WERI-Rb-1 (cell line): ENCODE data around the gene ALG6.

Experiments used
- DNase-seq: peaks from one replicate; pipeline ENCODE4 v3.0.0-alpha.2; 2020
- H3K27ac ChIP-seq: fragments of 250-450 bp; sonication (Bioruptor Pico); 2 replicates; pipeline ENCODE4 v1.5.1; 2020; ENCODE audit warnings: mild to moderate bottlenecking, moderate library complexity
- H3K27me3 ChIP-seq: fragments of 250-450 bp; sonication (Bioruptor Pico); 2 replicates; pipeline ENCODE4 v1.5.1; 2021; ENCODE audit warnings: mild to moderate bottlenecking, low read depth, moderate library complexity; ENCODE audit not compliant: insufficient read depth, severe bottlenecking
- H3K36me3 ChIP-seq: fragments of 250-450 bp; sonication (Bioruptor Pico); 2 replicates; pipeline ENCODE4 v1.5.1; 2020; ENCODE audit warnings: mild to moderate bottlenecking, moderate library complexity
- H3K4me3 ChIP-seq: 2 replicates; pipeline ENCODE4 v1.5.1; 2011; ENCODE audit warnings: low read depth, mild to moderate bottlenecking, control low read depth, low read length
- H3K9me3 ChIP-seq: fragments of 250-450 bp; sonication (Bioruptor Pico); 2 replicates; pipeline ENCODE4 v1.5.1; 2021; ENCODE audit warnings: mild to moderate bottlenecking, moderate library complexity; ENCODE audit not compliant: severe bottlenecking
- TF ChIP-seq, protein P1 (sequence below): IDR thresholded peaks from 2 replicates; pipeline ENCODE4 v1.5.1; 2011; ENCODE audit warnings: low read depth, mild to moderate bottlenecking, control low read depth, inconsistent platforms, low read length

Gene ALG6

DNA sequence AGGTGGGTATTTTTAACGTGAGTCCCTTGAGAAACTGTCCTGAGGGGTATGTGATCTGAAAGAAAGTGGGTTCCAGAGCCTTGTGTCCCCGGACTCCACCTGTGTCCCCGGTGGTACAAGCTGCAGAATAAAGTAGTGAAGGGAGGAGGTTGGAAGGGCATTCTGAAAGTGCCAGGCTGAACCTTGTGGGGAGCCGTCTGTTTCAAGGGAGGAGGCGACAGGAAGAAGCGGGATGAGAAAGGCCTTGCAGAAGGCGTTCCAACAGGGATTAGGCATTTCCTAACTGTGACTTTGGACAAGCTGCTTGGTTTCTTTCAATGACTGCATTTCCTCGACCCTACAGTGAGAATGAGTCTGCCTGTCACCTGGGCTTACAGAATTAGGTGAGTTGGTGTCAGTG lies 39.3 kb upstream of the ALG6 start:
- Histone ChIP-seq H3K9me3 (no peaks in the 10 kb centered on the region), H3K36me3 (no peaks in the 10 kb centered on the region), H3K27ac (no peak overlapping the region), H3K27me3 (peaks cover 42% of the 10 kb centered on the region), H3K4me3 (no peak overlapping the region)
- TF ChIP-seq, protein P1, sequence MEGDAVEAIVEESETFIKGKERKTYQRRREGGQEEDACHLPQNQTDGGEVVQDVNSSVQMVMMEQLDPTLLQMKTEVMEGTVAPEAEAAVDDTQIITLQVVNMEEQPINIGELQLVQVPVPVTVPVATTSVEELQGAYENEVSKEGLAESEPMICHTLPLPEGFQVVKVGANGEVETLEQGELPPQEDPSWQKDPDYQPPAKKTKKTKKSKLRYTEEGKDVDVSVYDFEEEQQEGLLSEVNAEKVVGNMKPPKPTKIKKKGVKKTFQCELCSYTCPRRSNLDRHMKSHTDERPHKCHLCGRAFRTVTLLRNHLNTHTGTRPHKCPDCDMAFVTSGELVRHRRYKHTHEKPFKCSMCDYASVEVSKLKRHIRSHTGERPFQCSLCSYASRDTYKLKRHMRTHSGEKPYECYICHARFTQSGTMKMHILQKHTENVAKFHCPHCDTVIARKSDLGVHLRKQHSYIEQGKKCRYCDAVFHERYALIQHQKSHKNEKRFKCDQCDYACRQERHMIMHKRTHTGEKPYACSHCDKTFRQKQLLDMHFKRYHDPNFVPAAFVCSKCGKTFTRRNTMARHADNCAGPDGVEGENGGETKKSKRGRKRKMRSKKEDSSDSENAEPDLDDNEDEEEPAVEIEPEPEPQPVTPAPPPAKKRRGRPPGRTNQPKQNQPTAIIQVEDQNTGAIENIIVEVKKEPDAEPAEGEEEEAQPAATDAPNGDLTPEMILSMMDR: no peak
- DNase-seq: no peak

DNA sequence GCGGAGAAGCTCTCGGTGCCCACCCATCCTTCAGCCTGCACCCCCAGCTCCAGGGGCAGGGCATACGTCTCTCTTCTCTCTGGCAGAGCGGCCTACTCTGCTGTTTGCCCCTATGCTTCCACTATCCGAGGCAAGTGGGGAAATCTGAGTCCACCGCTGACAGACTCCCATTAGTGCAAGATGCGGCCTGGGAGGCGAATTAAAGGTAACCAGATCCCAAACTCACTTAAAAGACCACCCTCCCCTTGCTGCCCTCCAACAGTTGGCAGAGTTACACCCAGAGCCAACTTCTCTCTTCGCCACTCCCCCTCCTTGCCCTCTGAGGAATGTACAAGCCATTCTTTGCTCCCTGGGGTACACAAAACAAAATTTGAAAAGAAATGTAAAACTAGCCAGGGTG lies 38.6 kb upstream of the ALG6 start:
- Histone ChIP-seq H3K27ac (no peak overlapping the region), H3K36me3 (no peaks in the 10 kb centered on the region), H3K9me3 (no peaks in the 10 kb centered on the region), H3K27me3 (peaks cover 39% of the 10 kb centered on the region), H3K4me3 (no peak overlapping the region)
- TF ChIP-seq, protein P1: no peak
- DNase-seq: no peak

DNA sequence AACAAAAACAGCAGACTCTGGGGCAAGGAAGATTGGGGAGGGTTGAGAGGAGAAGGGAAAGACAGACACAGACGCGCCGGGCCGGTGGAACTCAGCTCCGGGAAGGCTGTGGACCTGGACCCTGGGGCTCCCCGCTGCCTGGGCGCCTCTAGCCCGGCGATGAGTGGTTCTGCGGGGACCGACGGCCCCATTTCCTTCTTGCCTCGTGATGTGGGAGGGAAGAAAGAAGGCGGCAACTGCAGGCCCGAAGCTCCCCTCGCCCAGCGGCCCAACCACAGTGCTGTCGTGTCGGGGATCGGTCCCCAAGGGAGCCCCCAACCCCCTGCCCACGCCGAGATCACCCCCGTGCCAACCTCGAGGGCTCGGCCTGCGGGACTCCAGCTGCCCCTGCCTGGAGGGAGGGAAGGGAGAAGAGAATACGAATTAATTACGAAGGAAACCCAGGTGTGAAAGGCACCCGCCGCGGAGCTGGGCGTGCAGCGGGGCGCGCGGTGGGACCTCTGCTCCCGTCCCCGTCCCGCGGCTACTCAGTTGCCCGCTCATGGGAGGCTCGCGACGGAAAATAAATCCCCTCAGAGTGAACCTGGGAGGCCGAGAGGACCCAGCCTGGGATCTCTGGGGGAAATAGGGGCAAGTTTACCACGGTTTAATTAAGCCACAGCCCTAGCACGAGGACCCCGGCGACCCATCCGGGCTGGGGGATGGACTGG lies 37.7 kb upstream of the ALG6 start:
- Histone ChIP-seq H3K27ac (no peak overlapping the region), H3K36me3 (no peaks in the 10 kb centered on the region), H3K4me3 (no peak overlapping the region), H3K9me3 (no peaks in the 10 kb centered on the region), H3K27me3 (peaks cover 30% of the 10 kb centered on the region)
- TF ChIP-seq, protein P1: no peak
- DNase-seq: no peak

DNA sequence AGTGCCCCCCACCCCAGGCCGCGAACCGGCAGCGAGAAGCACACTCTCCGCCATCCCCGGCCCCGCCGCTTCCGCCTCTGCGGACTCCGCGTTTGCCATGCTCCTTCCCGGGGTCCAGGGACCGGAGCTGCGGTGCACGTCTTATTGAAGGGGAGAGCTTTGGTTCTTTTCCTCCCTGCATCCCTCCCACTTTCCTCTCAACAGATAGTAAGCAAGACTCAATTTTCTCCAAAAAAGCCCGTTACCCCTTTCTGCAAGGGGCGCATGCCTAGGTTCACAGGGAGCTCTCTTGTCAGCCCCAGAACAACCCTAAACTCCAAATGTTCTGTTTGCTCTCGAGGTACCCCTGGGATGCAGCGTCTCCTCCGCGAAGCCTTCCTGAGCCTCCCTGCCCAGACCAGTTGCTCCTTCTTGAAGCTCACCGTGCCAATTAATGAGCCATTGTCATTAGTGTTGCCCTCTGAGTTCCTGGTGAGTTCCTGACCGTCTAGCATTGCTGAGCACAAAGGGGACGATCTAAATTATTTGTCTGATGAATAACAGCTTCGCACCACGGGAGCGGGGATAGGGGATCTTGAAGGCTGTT lies 37.0 kb upstream of the ALG6 start:
- no peaks in the 10 kb centered on the region for H3K9me3 ChIP-seq
- no peak for DNase-seq
- no peak overlapping the region for H3K4me3 ChIP-seq
- peaks cover 24% of the 10 kb centered on the region for H3K27me3 ChIP-seq
- TF ChIP-seq, protein P1: no peak
- H3K36me3 ChIP-seq: no peaks in the 10 kb centered on the region
- H3K27ac ChIP-seq: no peak overlapping the region

DNA sequence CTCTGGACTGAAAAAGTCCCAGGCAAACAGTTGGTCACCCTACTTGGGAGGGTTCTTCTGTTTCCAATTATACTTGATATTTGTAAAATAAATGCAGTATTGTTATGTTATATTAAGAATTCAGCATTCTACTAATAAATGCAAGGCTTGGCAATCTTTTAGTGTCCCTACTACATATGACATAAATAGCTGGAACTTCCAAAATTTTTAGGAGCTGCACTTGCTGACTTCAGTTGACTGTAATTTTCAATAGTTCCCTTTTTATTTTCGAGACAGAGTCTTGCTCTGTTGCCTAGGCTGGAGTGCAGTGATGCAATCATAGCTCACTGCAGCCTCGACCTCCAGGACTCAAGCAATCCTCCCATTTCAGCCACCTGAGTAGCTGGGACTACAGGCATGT lies 25.0 kb upstream of the ALG6 start:
- no peak for DNase-seq
- H3K9me3 ChIP-seq: no peaks in the 10 kb centered on the region
- no peak overlapping the region for H3K27ac ChIP-seq
- TF ChIP-seq, protein P1: no peak
- H3K27me3 ChIP-seq: no peaks in the 10 kb centered on the region
- no peak overlapping the region for H3K4me3 ChIP-seq
- H3K36me3 ChIP-seq: no peaks in the 10 kb centered on the region
